Hematopoietic multipotent progenitor cell treated with erythropoietin and hydrocortisone succinate and interleukin-3 and kit ligand, for 6 days (in vitro differentiated cells): ENCODE measurements around the gene PCBP3.

Experiments used
- DNase-seq: peaks from one replicate; pipeline ENCODE4 v3.0.0-alpha.2; 2015

The PCBP3 gene

GRCh38 chr21:45852886-45853400, 209.4 kb downstream of the PCBP3 start:
- no peak for DNase-seq

GRCh38 chr21:45853703-45854342, 210.3 kb downstream of the PCBP3 start:
- no peak for DNase-seq

- DNase-seq = no peak
These were observed 211.2 kb downstream of the PCBP3 start for GRCh38 chr21:45854690-45855247.

GRCh38 chr21:45855248-45855811, 211.8 kb downstream of the PCBP3 start:
- DNase-seq = no peak

- no peak for DNase-seq
These were observed 212.9 kb downstream of the PCBP3 start for GRCh38 chr21:45856442-45856841.

GRCh38 chr21:45856906-45857305, 213.4 kb downstream of the PCBP3 start:
- no peak for DNase-seq

- DNase-seq = no peak
These were observed 214.2 kb downstream of the PCBP3 start for GRCh38 chr21:45857761-45858160.

- no peak for DNase-seq
These were observed 214.7 kb downstream of the PCBP3 start for GRCh38 chr21:45858180-45858579.

GRCh38 chr21:45859041-45859761, 215.7 kb downstream of the PCBP3 start:
- DNase-seq = no peak

GRCh38 chr21:45859762-45860357, 216.3 kb downstream of the PCBP3 start:
- DNase-seq = no peak

- no peak for DNase-seq
These were observed 217.1 kb downstream of the PCBP3 start for GRCh38 chr21:45860493-45861155.

- no peak for DNase-seq
These were observed 217.8 kb downstream of the PCBP3 start for GRCh38 chr21:45861156-45861870.

- no peak for DNase-seq
These were observed 219.2 kb downstream of the PCBP3 start for GRCh38 chr21:45862543-45863207.

- DNase-seq = no peak
These were observed 219.7 kb downstream of the PCBP3 start for GRCh38 chr21:45863267-45863666.

GRCh38 chr21:45863751-45864150, 220.2 kb downstream of the PCBP3 start:
- no peak for DNase-seq

- no peak for DNase-seq
These were observed 220.9 kb downstream of the PCBP3 start for GRCh38 chr21:45864436-45864835.

GRCh38 chr21:45865106-45865835, 221.7 kb downstream of the PCBP3 start:
- no peak for DNase-seq

GRCh38 chr21:45866551-45866950, 223.0 kb downstream of the PCBP3 start:
- no peak for DNase-seq

- no peak for DNase-seq
These were observed 223.6 kb downstream of the PCBP3 start for GRCh38 chr21:45867041-45867666.

- no peak for DNase-seq
These were observed 224.2 kb downstream of the PCBP3 start for GRCh38 chr21:45867671-45868081.
